CD4-positive, alpha-beta T cell (primary cell): ENCODE measurements around the gene PLD2. TPM values are rescaled to one million over a fixed set of nuclear protein-coding genes. Genes with fewer than 3 reads are reported as not detected.

ENCODE experiments used
- ATAC-seq: fragments of 200-7000 bp; cut with Tn5 transposase; one replicate; pipeline ENCODE4 v1.10.0; 2022; ENCODE audit warnings: mild to moderate bottlenecking; ENCODE audit not compliant: poor library complexity
- CTCF ChIA-PET: fragments of 350-600 bp; sonication (Branson Sonifier 250); formaldehyde crosslinking; loops from one replicate; lab custom pipeline; 2021; ENCODE audit warnings: antibody characterized with exemption, inconsistent platforms; lab: Charles Lee
- POLR2A ChIA-PET: fragments of 350-600 bp; sonication (Branson Sonifier 250); formaldehyde crosslinking; loops from one replicate; lab custom pipeline; 2021; ENCODE audit warnings: antibody characterized with exemption, inconsistent platforms; lab: Charles Lee
- DNase-seq, 14 experiments: peaks; one replicate each; pipeline ENCODE4 v3.0.0-alpha.2; 2013 to 2020; ENCODE audit warnings: mixed read lengths in 2 of 14
- H3K27ac ChIP-seq, 2 donors: one replicate each; pipeline versions ENCODE4 v1.5.1 to v1.7.0; 2013; ENCODE audit warnings: low read length in 2 of 2, low read depth in 1 of 2, mild to moderate bottlenecking in 1 of 2
- H3K27me3 ChIP-seq, 2 experiments: 1 replicate in 1 of 2; 2 replicates in 1 of 2; pipeline versions ENCODE4 v1.6.1 to v1.7.0; 2013; ENCODE audit warnings: low read length in 2 of 2, control low read depth in 1 of 2, mild to moderate bottlenecking in 1 of 2, moderate library complexity in 1 of 2; ENCODE audit not compliant: insufficient read depth in 2 of 2, control insufficient read depth in 1 of 2
- H3K36me3 ChIP-seq: one replicate; pipeline ENCODE4 v1.6.1; 2013; ENCODE audit warnings: low read length, control low read depth; ENCODE audit not compliant: insufficient read depth
- H3K4me1 ChIP-seq: one replicate; pipeline ENCODE4 v1.6.1; 2013; ENCODE audit warnings: low read length, control low read depth; ENCODE audit not compliant: insufficient read depth
- H3K4me3 ChIP-seq: one replicate; pipeline ENCODE4 v1.5.1; 2013; ENCODE audit warnings: mild to moderate bottlenecking, low read length, moderate library complexity
- H3K9me3 ChIP-seq, 2 experiments: 1 replicate in 1 of 2; 2 replicates in 1 of 2; pipeline versions ENCODE4 v1.6.1 to v1.7.0; 2013; ENCODE audit warnings: low read length in 2 of 2, mild to moderate bottlenecking in 2 of 2, control low read depth in 1 of 2, moderate library complexity in 1 of 2; ENCODE audit not compliant: control insufficient read depth in 1 of 2, insufficient read depth in 1 of 2
- H3K27ac Mint-ChIP-seq: one replicate; pipeline ENCODE4 v1.8.0; 2020; ENCODE audit warnings: mixed read lengths
- H3K27me3 Mint-ChIP-seq: one replicate; pipeline ENCODE4 v1.8.0; 2021; ENCODE audit warnings: mixed read lengths
- H3K36me3 Mint-ChIP-seq: one replicate; pipeline ENCODE4 v1.8.0; 2021; ENCODE audit warnings: low read depth, mixed read lengths
- H3K4me1 Mint-ChIP-seq: one replicate; pipeline ENCODE4 v1.8.0; 2021; ENCODE audit warnings: low read depth, mixed read lengths
- H3K4me3 Mint-ChIP-seq: one replicate; pipeline ENCODE4 v1.8.0; 2020; ENCODE audit warnings: mild to moderate bottlenecking, mixed read lengths
- H3K9me3 Mint-ChIP-seq: one replicate; pipeline ENCODE4 v1.8.0; 2020; ENCODE audit warnings: mixed read lengths
- intact Hi-C, 2 experiments: fragments of 100-400 bp; cut with DNase I in 1 of 2; cut with micrococcal nuclease in 1 of 2; formaldehyde crosslinking; loops; one replicate each; pipeline versions ENCODE4 v1.15.1 to v1.9.0; 2023 to 2025; cut with DNase I, micrococcal nuclease
- total RNA-seq, 174 experiments: library from RNA in 2 of 174; stranded (reverse) in 2 of 174; gene quantifications; one replicate each; pipeline ENCODE4 v1.2.3 and lab custom pipeline; 2021 to 2026
- TF ChIP-seq, protein P1 (sequence below): fragments of 200-600 bp; IDR thresholded peaks from one replicate; pipeline ENCODE4 v1.8.0; 2022; ENCODE audit warnings: antibody characterized with exemption, mild to moderate bottlenecking

Gene PLD2
- total RNA-seq, 2 experiments from 2014 or later, result 10.2 to 10.7 TPM

DNA sequence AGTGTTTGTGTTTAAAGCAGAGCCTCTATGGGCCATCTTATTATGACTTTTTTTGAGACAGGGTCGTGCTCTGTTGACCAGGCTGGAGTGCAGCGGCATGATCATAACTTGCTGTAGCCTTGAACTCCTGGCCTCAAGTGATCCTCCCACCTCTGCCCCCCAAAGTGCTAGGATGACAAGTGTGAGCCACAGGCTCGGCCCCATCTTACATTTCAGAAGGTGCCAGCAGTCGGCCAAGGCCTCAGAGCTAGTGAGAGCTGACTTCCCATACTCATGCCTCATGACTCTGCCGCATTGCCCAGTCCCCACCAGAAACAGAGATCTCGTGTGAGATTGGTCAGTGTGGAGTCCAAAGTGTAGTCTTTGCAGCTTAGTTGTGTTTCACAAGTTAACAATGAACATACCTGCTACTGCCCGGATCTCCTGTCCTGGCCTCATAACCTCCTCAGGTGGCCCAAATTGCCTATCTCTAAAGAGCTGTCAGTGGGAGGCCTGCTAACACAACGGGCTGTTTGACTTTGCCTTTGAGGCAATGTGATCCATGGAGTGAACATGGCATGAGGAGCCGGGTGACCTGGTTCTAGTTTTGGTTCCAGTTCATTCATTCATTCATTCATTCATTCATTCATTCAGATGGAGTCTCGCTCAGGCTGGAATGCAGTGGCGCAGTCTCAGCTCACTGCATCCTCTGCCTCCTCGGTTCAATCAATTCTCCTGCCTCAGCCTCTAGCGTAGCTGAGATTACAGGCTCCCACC lies 39.9 kb downstream of the PLD2 start:
- no peak overlapping the region for H3K27ac ChIP-seq
- ChIA-PET CTCF (no interaction called here), POLR2A (interaction anchor here (0.7 to 1.4 kb wide), 2 partner anchors 13 to 627 kb away, joined by 3 to 4 read pairs; no protein-coding TSS in a partner anchor)
- TF ChIP-seq, protein P1, sequence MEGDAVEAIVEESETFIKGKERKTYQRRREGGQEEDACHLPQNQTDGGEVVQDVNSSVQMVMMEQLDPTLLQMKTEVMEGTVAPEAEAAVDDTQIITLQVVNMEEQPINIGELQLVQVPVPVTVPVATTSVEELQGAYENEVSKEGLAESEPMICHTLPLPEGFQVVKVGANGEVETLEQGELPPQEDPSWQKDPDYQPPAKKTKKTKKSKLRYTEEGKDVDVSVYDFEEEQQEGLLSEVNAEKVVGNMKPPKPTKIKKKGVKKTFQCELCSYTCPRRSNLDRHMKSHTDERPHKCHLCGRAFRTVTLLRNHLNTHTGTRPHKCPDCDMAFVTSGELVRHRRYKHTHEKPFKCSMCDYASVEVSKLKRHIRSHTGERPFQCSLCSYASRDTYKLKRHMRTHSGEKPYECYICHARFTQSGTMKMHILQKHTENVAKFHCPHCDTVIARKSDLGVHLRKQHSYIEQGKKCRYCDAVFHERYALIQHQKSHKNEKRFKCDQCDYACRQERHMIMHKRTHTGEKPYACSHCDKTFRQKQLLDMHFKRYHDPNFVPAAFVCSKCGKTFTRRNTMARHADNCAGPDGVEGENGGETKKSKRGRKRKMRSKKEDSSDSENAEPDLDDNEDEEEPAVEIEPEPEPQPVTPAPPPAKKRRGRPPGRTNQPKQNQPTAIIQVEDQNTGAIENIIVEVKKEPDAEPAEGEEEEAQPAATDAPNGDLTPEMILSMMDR, result no peak
- H3K4me3 Mint-ChIP-seq, result no peak overlapping the region
- H3K36me3 Mint-ChIP-seq, result peaks cover 22% of the 10 kb centered on the region
- intact Hi-C loops, result no loop called here
- H3K4me3 ChIP-seq, result no peak overlapping the region
- H3K36me3 ChIP-seq, result peaks cover 21% of the 10 kb centered on the region
- no peaks in the 10 kb centered on the region for H3K9me3 ChIP-seq
- DNase-seq, result no peak
- H3K4me1 ChIP-seq, result peaks cover 15% of the 10 kb centered on the region
- no peaks in the 10 kb centered on the region for H3K9me3 Mint-ChIP-seq
- no peak for ATAC-seq
- H3K27ac Mint-ChIP-seq, result no peak overlapping the region
- peaks cover 60% of the 10 kb centered on the region for H3K4me1 Mint-ChIP-seq
- no peaks in the 10 kb centered on the region for H3K27me3 Mint-ChIP-seq
- H3K27me3 ChIP-seq, result no peaks in the 10 kb centered on the region

DNA sequence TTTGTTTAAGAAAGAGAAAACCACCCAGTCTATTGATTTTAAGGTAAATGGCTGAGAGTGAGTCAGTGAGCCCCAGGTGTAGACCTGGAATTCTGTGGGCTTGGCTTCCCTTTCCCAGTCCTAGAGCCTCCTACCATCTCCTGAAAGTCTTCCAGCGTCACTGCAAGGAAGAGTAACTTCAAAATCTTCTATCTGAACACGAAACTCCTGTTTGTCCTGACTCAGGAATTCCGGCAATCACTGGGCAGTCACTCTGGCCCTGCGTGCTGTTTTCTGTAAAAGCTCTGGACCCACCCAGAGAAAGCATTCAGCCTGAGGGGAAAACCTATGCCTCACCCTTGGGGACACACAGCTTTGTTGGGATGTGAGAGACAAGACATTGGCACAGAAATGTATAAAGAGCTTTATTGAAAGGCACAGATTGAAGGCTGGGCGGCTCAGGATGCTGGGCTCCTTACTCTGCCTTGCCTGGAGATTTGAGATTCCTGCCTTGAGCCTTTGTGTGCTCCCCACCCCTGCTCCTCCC lies 42.1 kb downstream of the PLD2 start:
- H3K27ac Mint-ChIP-seq, result no peak overlapping the region
- peaks cover 17% of the 10 kb centered on the region for H3K36me3 ChIP-seq

DNA sequence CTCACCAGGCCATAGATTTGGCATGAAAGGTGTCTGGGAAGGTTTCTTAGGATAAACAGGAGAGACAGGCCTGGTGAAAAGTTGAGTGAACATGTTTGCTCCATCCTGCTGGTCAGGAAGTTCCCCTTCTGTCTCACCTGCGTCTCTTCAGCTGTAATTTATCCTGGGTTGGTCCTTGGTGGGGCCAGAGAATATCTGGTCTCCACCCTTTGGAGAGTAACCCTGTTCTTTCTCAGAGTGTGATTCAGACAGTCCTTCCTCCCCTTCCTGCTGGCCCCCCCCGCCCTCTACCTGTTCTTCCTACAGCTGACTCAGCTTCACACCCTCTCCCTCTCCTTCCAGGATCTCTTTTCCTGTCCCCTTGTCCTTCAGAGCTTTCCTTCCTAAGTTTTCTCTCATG lies 43.3 kb downstream of the PLD2 start:
- Histone ChIP-seq H3K36me3 (peaks cover 18% of the 10 kb centered on the region), H3K27ac (no peak overlapping the region), H3K4me3 (no peak overlapping the region), H3K9me3 (peaks cover 0 to 5% of the 10 kb centered on the region in 2 experiments), H3K4me1 (peaks cover 21% of the 10 kb centered on the region), H3K27me3 (no peaks in the 10 kb centered on the region)
- H3K4me3 Mint-ChIP-seq, result no peak overlapping the region
- peaks cover 53% of the 10 kb centered on the region for H3K4me1 Mint-ChIP-seq
- ChIA-PET CTCF (no interaction called here), POLR2A (interaction anchor here (0.8 kb wide), 1 partner anchor 54 kb away, joined by 3 read pairs; the partner anchor contains the start of gene PSMB6)
- intact Hi-C loops, result no loop called here
- H3K27me3 Mint-ChIP-seq, result no peaks in the 10 kb centered on the region
- TF ChIP-seq, protein P1, result no peak
- H3K9me3 Mint-ChIP-seq, result peaks cover 4% of the 10 kb centered on the region
- DNase-seq, result no peak
- ATAC-seq, result no peak
- no peak overlapping the region for H3K27ac Mint-ChIP-seq
- H3K36me3 Mint-ChIP-seq, result peaks cover 28% of the 10 kb centered on the region

More for the DNA sequence above, 42.1 kb downstream of the PLD2 start:
- H3K4me1 Mint-ChIP-seq, result peaks cover 58% of the 10 kb centered on the region
- POLR2A ChIA-PET, result no interaction called here
- Histone ChIP-seq H3K27me3 (no peaks in the 10 kb centered on the region), H3K9me3 (peaks cover 0 to 5% of the 10 kb centered on the region in 2 experiments), H3K4me1 (peaks cover 19% of the 10 kb centered on the region), H3K27ac (no peak overlapping the region), H3K4me3 (no peak overlapping the region)
- CTCF ChIA-PET, result interaction anchor here (1.4 kb wide), 1 partner anchor 9 kb away, joined by 3 read pairs; no protein-coding TSS in a partner anchor
- DNase-seq (no peak), ATAC-seq (no peak)
- intact Hi-C loops, result no loop called here
- TF ChIP-seq, protein P1, result no peak
- no peak overlapping the region for H3K4me3 Mint-ChIP-seq
- H3K27me3 Mint-ChIP-seq, result no peaks in the 10 kb centered on the region
- peaks cover 32% of the 10 kb centered on the region for H3K36me3 Mint-ChIP-seq
- peaks cover 4% of the 10 kb centered on the region for H3K9me3 Mint-ChIP-seq
